GM21526 (cell line): Measurements from ENCODE around the gene NSUN5.
"Not testable (repeated sequence)": the region's sequence is repeated elsewhere in the genome, so short reads cannot be mapped to it uniquely, and the experiment has no call there.

Experiments used
- ATAC-seq: cut with Tn5 transposase; IDR thresholded peaks from one replicate; pipeline ENCODE4 v1.9.1; 2021; ENCODE audit warnings: moderate library complexity; ENCODE audit not compliant: unreplicated experiment, low FRiP score

Gene NSUN5

GRCh38 chr7:73327449-73327848, 18.8 kb upstream of the NSUN5 start:
- not testable (repeated sequence) for ATAC-seq

DNA sequence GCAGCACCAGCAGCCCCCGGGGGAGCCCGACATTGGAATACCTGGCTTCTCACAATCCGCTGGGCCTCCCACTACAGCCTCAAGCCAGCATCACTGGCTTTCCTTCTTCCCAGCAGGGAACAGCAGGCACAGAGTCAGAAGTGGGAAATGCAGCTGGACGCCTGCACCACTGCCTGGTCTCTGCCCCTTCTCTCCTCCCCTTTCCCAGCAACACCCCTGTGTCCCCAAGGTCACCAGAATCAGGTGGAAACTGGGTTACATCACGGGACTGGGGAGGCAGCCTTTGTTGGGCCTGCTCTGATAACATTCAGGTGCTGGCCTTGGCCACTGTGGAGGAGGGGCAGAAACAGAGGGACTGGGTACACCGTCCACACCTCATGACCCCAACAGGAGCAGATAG, 16.8 kb upstream of the NSUN5 start:
- ATAC-seq: not testable (repeated sequence)

GRCh38 chr7:73324081-73324845, 15.6 kb upstream of the NSUN5 start:
- ATAC-seq: not testable (repeated sequence)

GRCh38 chr7:73323434-73324080, 14.9 kb upstream of the NSUN5 start:
- not testable (repeated sequence) for ATAC-seq

GRCh38 chr7:73320009-73320408, 11.4 kb upstream of the NSUN5 start:
- ATAC-seq: not testable (repeated sequence)

DNA sequence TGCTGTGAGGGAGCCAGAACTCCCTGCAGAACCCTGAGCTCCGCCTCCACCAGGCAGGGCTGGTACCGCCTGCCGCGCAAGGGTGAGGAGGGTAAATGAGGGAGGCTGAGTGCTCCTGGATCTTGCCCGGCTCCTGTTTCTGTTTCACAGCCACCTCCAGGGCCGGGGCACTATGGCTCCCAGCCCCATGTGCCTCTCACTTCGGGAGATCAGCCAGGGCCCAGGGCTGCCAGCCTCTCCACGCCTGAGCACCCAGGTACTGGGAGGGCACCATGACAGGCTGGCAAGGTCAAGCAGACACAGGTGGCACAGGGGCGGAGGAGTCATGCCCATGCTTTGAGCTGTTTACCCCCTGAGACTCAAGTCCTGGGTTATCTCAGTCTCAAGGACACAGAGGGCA, 10.9 kb upstream of the NSUN5 start:
- ATAC-seq: not testable (repeated sequence)

GRCh38 chr7:73318656-73319204, 10.1 kb upstream of the NSUN5 start:
- not testable (repeated sequence) for ATAC-seq

- ATAC-seq: no peak
Measured at GRCh38 chr7:73316521-73316920, 7.9 kb upstream of the NSUN5 start.

DNA sequence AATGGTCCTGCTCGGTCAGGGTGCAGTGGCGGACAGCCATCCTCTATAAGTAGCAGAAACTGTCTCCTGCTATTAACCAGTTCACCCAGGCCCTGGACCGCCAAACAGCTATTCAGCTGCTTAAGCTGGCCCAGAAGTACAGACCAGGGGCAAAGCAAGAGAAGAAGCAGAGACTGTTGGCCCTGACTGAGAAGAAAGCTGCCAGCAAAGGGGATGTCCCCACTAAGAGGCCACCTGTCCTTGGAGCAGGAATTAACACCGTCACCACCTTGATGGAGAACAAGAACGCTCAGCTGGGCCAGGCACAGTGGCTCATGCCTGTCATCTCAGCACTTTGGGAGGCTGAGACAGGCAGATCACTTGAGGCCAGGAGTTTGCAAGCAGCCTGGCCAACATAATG, 5.6 kb upstream of the NSUN5 start:
- ATAC-seq: no peak

DNA sequence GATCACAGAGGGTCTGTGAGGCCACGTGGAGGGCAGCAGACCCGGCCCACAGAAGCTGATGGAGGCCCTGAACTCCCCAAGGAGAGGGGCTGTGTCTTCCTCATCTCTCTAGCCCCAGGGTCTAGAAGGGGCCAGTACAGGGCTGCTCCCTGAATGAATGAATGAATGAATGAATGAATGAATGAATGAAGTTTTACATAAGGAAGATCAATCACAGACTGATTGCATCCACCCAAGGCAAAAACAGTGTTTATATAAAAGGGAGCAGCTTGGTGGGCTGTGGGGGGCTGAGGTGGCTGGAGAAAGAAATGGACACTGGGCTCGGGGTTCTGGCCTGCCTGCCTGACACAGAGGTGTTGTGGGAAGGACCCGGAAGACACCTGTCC, 4.9 kb upstream of the NSUN5 start:
- ATAC-seq: no peak

DNA sequence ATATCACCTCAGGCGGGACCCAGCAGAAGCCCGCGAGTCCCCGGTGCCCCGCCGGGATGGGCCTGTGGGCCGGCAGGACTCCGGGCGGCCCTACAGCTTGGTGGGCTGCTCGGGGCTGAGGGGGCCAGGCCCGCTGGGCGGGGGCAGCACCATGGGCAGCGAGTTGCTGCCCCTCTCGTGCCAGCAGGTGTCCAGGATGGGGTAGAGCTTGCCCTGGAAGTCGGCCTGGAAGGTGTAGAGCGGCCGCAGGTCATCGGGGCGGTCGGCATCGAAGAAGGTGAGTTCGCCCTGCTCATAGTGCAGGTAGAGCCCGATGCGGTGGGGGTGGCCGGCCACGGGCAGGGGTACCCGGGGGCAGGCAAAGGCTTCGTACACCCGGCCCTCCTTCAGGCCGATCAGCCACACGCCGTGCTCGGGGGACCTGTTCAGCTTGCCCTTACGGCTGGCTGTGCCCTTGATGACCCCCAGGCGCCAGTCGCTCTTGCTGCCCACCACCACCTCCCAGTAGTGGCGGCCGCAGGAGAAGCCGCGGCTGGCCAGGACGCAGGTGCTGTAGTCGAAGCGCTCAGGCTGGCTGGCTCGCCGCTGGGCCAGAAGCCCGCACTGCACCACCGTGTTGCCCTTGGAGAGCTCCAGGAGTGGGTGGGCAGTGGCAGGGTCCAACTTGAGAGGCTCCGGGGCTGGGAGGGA, 4.3 kb upstream of the NSUN5 start:
- no peak for ATAC-seq

GRCh38 chr7:73311421-73311820, 2.8 kb upstream of the NSUN5 start:
- not testable (repeated sequence) for ATAC-seq

DNA sequence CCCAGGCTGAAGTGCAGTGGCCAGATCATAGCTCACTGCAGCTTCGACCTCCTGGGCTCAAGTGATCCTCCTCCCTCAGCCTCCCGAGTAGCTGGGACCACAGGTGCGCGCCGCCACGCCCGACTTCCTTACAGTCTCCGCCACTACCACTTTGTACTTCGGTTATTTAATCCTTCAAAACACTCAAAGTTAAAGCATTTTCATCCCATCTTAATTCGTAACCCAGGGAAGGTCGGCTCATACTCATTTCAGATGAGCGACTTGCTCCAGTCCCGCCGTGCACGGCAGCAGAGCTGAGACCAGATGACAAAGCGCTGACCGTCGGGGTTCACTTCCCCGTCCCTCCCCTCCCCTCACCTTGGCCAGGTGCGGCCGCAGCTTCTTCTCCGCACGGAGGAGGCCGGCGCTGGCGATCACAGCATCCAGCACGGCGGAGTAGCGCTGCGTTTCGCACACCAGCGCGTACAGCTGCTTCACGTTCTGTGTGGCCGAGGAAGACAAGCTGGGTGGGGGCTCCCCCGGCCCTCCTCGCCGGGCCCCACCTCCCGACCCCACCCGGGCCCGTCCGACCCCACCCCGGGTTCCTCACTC, 457 bp downstream of the NSUN5 start:
- peak; percentile 35 for ATAC-seq

DNA sequence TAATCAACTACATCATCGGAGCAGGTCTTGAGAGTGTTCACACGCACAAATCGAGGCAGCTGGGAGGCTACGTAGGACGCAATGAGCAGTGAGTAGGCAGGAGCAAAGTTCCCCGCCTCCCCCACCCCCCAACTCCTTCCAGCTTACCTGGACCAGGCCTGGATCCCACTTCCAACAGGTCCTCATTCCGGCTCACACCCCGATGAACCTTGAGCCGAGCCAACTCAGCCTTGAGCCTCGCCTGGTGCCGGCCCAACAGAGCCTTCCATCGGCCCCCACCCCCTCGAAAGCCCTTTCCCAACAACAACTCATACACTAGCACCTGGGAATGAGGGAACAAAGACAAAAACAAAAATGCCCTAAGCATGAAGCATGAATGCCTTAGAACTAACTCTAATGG, 1.2 kb downstream of the NSUN5 start:
- ATAC-seq: no peak

DNA sequence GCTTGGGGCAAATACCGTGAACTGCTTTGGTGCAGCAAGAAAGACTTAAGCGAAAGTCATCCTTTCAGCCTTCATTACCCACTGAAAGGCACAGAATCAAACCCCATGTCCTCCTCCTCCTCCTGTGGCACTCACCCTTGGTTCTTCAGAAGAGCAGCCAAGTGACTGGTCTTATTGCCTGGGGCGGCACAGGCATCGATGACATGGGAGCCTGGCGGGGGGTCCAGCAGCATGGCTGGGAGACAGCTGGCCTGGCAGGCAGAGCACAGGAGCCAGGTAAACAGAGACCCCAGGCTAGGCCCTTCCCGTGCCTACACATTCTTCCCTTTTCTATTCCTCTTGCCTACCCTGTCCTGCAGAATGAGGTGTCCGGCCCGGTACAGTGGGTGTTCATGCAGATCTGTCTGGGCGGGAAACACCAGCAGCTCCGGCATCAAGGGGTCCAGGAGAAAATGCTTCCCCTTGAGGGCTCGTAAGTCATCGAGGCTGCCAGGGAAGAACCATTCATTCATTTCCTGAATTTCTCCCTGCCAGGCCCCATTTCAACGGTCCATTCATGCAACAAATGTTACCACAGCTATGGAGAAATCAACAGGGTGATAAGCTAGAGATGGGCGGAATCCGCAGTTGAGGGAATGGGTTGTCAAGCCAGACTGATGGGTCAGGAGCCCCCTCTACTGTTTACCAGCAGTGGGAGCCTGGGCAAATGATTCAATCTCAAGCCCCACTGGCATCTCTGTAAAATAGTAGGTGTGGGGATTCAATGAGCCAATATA, 3.8 kb downstream of the NSUN5 start:
- not testable (repeated sequence) for ATAC-seq

GRCh38 chr7:73304071-73304470, 4.6 kb downstream of the NSUN5 start:
- ATAC-seq: no peak

GRCh38 chr7:73303546-73303945, 5.1 kb downstream of the NSUN5 start:
- no peak for ATAC-seq

GRCh38 chr7:73302846-73303245, 5.8 kb downstream of the NSUN5 start:
- ATAC-seq: not testable (repeated sequence)

DNA sequence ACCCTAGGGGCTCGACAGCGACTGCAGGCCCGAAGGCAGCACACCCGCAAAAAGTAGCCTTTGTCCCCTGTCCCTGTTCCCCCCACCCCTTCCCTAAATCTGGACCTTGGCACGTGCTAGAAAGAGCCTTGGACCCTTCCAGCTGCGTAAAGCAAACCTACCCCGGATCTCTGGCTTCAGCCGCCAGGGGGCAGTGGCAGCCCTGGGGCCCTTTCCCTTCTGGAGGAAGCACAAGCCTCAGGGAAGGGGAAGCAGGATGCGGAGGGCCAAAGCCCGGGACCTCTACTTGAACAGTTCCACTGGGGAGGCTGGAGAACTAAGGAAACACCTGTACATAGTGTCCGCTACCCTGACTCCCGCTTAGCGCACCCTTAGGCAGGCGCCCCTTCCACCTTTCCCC, 7.5 kb downstream of the NSUN5 start:
- ATAC-seq: not testable (repeated sequence)

GRCh38 chr7:73299812-73300211, 8.8 kb downstream of the NSUN5 start:
- ATAC-seq: not testable (repeated sequence)
